ENCODE measurements around the gene A1BG.

DNA sequence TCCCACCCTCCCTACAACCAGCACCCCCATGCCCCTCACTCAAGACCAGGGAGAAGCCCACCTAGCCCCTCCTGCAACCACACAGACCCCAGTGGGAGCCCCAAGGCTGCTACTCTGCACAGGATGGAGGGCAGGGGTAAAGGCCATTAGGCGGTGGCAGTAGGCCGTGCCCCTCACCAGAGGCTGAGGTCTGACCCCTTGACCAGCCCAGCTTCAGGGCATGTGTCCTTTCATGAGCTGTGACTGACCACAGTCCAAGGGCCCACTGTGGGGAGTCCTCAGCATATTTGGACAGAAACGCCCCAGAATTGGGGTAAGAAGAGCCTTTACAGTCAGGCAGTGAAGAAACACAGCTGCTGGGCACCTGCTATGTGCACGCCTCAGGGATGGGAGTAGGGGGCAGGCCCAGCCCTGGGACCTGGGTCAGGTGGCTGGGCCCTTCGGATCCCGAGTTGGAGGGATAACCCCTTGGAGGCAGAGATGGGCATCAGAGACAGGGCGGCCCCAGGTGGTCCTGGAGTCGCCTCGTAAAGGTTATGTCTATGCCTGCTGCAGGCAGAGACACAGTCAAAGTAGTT is 32.1 kb upstream of the A1BG start:
- TF ChIP-seq POLR2A (IDR thresholded peaks at IDR 0.05; ENCODE audit: low read depth, low read length) (no peak), POLR2AphosphoS5 (IDR thresholded peaks at IDR 0.05; ENCODE audit: low read depth, low read length) (no peak)
